ENCODE results near the gene AQP6.

Gene AQP6

GRCh38 chr12:49972641-49973360 lies at the start of gene AQP6:
TSS of gene AQP6 (plus strand) at chr12:49972947. CDS start at chr12:49973174, 227 bp downstream.
- DNase-seq (ENCODE audit: low spot score), result no peak

GRCh38 chr12:49923035-49923644 lies 49.6 kb upstream of the AQP6 start:
- DNase-seq (ENCODE audit: low spot score), result no peak

DNA sequence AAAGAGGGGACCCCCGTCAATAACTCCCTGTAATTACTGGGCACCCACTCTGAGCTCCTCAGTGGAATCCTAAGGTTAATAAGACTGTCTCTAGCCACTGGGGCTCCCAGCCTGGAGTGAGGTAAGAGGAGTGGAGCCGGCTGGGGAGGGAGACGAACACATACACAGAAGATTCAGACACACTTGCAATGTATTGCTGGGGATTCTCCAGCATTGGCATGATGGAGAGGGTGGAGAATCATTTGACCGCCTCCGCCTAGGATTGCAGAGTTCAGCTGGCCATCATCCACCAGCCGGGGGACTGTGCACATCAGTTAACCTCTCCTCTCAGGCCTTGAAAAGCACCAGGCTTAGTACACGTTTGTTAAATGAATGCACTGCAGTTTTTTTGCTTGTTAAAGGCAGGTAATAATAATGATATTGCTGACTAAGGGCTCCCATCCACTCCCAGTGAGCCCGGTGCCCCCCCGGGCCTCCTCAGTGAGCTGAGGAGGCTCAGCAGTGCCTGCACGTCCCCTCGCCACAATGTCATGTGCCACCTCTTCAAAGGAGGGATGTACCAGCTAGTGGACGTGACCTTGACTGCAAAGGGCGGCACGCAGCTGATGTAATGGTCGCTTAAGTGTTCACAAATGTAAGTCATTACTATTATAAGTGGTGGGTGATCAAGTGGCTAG lies 48.7 kb upstream of the AQP6 start:
- no peak for DNase-seq (ENCODE audit: low spot score)

- no peak for DNase-seq (ENCODE audit: low spot score)
These were observed 48.0 kb upstream of the AQP6 start for GRCh38 chr12:49924628-49925246.

DNA sequence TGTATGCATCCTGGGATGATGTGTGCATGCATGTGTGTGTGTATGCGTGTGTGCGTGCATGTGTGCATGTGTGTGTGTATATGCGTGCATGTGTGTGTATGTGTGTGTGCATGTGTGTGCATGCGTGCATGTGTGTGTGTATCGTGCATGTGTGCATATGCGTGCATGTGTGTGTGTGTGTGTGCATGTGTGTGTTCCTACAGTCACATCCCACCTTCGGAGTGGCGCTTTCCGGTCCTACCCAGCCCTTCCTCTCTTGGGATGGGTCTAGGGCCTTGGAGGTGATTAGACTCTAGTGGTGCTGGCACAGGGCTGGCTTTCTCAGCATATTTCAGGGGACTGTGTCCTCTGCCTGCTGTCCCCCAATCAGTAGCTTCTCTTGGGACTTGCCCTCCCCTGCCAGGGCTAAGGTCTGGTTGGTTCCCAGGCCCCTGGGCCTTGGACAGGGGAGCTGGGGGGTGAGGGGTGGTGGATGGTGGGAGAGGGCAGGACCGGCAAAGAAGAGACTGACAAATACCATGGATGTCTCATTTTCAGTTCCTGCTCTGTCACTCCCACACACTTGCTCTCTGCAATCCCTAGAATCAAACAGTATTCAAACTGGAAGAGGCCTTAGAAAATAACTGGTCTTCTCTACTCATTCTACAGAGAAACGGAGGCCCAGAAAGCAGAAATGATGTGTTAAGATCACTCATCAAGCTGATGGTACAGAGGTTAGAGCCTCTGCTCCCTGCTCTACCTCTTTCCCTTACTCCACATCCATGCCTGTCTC lies 47.1 kb upstream of the AQP6 start:
- no peak for DNase-seq (ENCODE audit: low spot score)

GRCh38 chr12:49928471-49928870 lies 44.3 kb upstream of the AQP6 start:
- DNase-seq (ENCODE audit: low spot score), result no peak

DNA sequence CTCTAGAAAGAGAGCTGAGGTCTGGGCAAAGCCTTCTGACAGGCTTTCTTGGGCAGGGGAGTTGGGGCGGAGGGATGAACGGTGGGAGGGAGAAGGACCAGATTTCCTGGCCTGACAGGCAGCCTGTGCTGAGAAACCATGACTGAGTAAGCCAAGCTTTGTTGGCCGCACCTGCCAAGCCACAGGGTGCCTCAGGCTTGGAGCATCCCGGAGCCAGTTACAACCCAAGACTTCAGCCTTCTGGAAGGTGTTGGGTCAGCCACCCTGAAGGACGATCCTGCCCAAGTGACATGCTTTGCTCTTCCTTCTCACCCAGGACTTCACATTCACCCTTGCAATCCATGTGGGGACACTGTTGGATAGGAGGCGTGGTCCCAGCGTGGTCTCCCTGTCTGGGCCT lies 43.2 kb upstream of the AQP6 start:
- DNase-seq (ENCODE audit: low spot score), result no peak

DNA sequence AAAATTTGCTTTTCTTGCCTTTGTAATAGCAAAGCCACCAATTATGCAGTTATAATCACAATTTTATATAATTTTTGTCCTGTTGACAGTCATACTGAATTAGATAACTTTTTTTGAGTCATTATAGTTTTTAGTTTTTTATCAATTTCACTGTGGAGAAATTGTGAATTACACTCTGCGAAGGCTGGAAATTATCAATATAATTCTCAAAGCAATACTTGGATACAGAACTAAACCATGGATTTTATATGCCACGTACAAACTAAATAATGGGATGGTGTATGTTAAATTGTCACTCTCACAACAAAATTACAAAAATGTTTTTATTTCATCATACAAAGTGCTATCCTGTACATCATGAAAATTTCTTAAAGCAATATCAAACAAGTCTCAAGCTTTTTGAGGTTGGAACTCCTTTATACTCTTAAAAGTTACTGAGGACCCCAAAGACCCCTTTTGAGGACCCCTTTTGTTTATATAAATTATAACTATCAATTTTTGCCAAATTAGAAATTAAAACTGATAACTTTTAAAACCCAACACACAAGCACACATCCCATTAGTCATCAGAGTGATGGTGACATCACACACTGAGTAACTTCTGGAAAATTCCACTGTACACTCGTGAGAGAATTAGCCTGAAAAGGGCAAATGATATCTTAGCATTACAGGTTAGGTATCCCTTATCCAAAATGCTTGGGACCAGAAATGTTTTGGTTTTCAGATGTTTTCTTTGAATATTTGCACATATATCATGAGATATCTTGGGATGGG lies 42.0 kb upstream of the AQP6 start:
- no peak for DNase-seq (ENCODE audit: low spot score)

GRCh38 chr12:49932023-49932422 lies 40.7 kb upstream of the AQP6 start:
- DNase-seq (ENCODE audit: low spot score), result no peak

DNA sequence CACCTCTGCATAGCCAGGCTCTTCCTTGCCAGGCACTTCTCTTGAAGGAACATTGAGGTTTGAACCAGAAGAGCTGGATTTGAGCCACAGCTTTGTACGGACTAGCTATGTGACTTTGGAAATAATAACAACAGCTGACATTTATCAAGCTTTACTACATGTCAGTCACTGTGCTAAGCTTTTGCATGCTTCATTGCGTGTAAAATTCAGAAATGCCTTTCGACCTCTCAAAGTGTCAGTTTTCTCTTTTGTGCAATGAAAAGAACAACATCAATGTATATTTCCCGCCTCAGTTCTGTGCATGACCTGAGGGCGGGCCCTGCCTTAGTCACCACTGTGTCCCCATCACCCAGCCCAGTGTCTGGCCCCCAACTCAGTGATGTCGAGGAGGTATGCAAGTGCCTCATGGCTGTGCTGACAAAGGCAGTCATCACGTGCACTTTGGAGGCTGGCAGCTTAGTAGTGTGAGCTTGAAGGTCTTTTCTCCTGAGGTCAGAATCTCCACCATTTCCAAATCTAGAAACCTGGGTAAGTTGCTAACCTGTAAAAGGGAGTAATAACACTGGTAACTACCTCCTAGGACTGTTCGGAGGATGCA lies 40.1 kb upstream of the AQP6 start:
- DNase-seq (ENCODE audit: low spot score), result no peak

- DNase-seq (ENCODE audit: low spot score), result no peak
These were observed 39.0 kb upstream of the AQP6 start for GRCh38 chr12:49933796-49934195.

DNA sequence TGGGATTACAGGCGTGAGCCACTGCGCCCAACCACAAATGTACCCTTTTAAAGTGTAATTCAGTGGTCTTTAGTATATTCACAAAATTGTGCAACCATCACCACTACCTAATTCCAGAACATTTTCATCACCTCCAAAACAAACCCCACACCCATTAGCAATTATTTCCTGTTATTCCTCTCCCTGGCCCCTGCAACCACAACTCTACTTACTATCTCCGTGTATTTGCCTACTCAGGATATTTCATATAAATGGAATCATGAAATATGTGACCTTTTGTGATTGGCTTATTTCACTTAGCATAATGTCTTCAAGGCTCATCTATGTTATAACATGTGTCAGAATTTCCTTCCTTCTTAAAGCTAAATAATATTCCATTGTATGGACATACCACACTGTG lies 38.2 kb upstream of the AQP6 start:
- DNase-seq (ENCODE audit: low spot score), result no peak

GRCh38 chr12:49936925-49937324 lies 35.8 kb upstream of the AQP6 start:
- no peak for DNase-seq (ENCODE audit: low spot score)

DNA sequence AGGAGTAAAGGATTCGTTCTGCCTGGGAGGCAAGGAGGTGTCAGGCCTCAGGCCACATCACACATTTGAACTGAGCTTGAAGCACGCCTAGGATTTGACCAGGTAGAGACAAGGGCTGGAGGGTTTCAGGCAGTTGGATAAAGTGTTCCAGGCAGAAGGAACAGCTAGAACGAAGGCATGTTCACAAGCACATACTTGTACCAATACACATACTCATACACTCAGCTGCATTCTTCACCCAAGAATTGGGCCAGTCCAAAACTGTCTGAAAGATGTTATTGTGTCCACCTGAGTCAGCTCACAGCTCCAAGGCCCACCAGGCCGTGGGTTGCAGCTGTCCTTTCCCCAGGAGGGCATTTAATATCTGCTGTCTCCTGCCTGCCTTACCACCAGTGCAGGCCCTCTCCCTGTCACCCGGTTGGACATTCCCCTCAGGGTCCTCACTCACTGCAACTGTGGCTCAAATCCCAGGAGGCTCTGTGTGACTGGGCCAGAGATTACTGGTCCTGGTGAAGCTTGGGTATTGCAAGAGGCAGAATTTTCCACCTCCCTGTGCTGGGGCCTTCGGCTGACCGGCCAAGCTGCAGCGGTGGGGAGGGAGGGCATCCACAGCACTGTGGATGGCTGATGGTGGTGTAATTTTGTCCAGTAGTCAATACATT lies 35.0 kb upstream of the AQP6 start:
- DNase-seq (ENCODE audit: low spot score), result no peak

- no peak for DNase-seq (ENCODE audit: low spot score)
These were observed 33.4 kb upstream of the AQP6 start for GRCh38 chr12:49939307-49939706.

DNA sequence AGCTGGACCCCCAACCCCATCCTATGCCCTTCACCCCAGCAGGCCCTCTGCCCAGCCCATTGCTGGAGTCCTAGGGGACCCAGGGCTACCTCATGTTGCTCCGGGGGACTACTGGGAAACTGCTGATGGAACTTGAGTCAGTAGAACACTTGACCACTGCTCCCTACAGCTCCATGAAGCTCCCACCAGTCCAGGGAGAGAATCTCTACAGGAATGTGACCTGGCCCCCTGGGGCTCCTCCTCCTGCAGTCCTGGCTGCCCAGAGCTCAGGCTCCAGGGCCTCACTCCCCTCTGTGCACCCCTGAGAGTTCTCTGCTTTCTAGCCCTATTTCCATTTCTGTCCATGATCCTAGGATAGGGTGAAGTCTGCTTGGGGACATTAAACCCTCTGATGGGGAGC lies 33.0 kb upstream of the AQP6 start:
- DNase-seq (ENCODE audit: low spot score), result no peak

DNA sequence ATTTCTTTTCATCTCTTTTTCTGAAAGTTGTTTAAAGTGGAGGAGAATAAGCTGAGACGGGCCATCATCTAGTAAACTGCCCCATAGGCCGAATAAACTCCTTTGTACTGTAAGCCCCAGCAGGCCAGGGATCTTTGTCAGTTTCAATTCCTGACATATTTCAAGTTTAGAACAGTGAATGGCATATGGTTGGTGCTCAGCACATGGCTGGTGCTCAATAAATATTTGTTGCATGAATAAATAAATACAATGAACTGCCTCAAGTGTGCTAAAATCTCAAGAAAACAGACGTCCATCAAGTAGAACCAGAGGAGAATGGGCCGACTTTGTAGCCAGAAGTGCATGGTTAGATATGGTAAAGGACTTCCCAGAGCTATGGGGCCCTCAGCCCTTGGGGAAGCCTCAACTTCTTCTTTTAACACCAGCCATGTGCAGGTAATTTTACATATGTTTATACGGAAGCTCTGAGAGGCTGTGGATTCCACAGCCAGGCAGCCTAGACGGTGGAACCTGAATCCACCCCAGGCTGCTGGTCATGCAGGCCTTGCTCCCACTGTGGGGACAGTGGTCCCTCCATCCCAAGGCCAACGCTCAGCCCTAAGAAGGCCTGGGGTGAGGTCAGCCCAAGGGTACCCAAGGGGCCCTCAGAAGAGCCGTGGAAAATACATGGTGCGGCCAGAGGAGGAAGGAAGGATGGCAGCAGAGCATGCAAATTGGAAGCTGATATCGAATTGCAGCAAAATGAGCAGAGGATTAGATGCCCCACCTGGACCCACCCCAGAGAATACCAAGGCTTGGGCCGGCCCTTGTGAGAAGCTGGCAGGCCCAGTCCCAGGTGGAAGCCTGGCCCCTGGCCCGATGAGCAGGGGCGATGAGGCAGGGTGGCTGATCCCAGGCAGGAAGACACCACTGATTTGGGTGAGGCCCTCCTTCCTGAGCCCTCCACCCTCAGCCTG lies 30.9 kb upstream of the AQP6 start:
- DNase-seq (ENCODE audit: low spot score), result no peak

- no peak for DNase-seq (ENCODE audit: low spot score)
These were observed 30.2 kb upstream of the AQP6 start for GRCh38 chr12:49942512-49942893.

DNA sequence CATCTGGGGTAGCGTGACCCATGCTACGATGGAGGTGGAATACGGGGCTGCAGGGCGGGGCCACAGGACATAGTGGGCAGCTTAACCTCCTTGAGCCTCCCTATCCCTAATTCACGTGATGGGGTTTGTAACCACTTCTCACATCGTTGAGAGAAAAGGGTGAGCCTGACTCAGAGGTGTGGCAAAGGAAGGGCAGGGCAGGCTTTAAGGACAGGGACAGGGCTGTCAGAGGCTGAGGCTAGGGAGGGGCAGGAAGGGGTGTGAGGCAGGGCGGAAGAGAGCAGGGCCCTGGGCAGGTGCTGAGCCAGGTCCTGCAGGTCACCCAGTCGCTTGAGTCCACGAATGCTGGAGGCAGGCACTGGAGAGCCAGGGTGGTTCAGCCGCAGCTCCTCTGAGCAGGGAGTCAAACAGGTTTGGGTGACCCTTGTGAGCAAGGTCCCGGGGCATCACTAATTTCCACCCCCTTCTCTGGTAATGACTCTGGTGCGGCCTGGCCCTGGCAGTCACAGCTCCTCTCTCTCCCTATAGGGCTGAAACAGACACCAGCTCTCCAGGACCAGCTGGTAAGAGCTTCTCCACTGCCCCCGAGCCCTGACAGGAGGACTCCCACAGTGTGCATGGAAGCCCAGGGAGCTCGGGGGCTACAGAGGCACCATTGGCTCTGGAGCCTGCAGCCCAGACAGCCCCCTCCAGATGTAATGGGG lies 29.7 kb upstream of the AQP6 start:
- DNase-seq (ENCODE audit: low spot score), result no peak

All from D341Med (cell line).